SK-N-SH treated with all-trans-retinoic acid at 6 μM for 48 hours (cell line): ENCODE data around the gene UBASH3A.

Source experiments
- ATAC-seq: fragments of 200-7000 bp; cut with Tn5 transposase; 3 replicates; pipeline ENCODE4 v1.9.1; 2020; ENCODE audit warnings: mild to moderate bottlenecking, moderate library complexity
- ARNTL ChIP-seq: fragments of 450-650 bp; formaldehyde crosslinking; IDR thresholded peaks from 2 replicates; pipeline ENCODE4 v1.5.0; 2020; ENCODE audit warnings: low read depth, mild to moderate bottlenecking, moderate library complexity, borderline replicate concordance
- CREB5 ChIP-seq: fragments of 250-450 bp; sonication (Bioruptor Pico); IDR thresholded peaks from 2 replicates; pipeline ENCODE4 v1.5.1; 2020; ENCODE audit warnings: low read depth, mild to moderate bottlenecking, moderate library complexity
- CSRNP3 ChIP-seq: fragments of 250-450 bp; sonication (Bioruptor Pico); IDR thresholded peaks from 2 replicates; pipeline ENCODE4 v1.5.1; 2021; ENCODE audit warnings: mild to moderate bottlenecking, moderate library complexity
- ESRRG ChIP-seq: fragments of 250-450 bp; sonication (Bioruptor Pico); IDR thresholded peaks from 2 replicates; pipeline ENCODE4 v1.6.1; 2021; ENCODE audit warnings: mild to moderate bottlenecking
- GLIS3 ChIP-seq: fragments of 250-450 bp; sonication (Bioruptor Pico); IDR thresholded peaks from 2 replicates; pipeline ENCODE4 v1.5.0; 2020; ENCODE audit warnings: mild to moderate bottlenecking, moderate library complexity
- ISL1 ChIP-seq: fragments of 250-450 bp; sonication (Bioruptor Pico); IDR thresholded peaks from 2 replicates; pipeline ENCODE4 v2.1.2; 2022; ENCODE audit warnings: mild to moderate bottlenecking, moderate library complexity
- OSR1 ChIP-seq: fragments of 250-450 bp; sonication (Bioruptor Pico); IDR thresholded peaks from 2 replicates; pipeline ENCODE4 v1.8.0; 2022; ENCODE audit warnings: moderate library complexity, mild to moderate bottlenecking, inconsistent platforms
- POU6F1 ChIP-seq: fragments of 250-450 bp; sonication (Bioruptor Pico); IDR thresholded peaks from 2 replicates; pipeline ENCODE4 v1.8.0; 2021; ENCODE audit warnings: low read depth, mild to moderate bottlenecking, moderate library complexity, borderline replicate concordance
- PPARA ChIP-seq: fragments of 250-450 bp; sonication (Bioruptor Pico); IDR thresholded peaks from 2 replicates; pipeline ENCODE4 v1.5.0; 2020; ENCODE audit warnings: mild to moderate bottlenecking, borderline replicate concordance
- RARB ChIP-seq: fragments of 250-450 bp; sonication (Bioruptor Pico); IDR thresholded peaks from 2 replicates; pipeline ENCODE4 v1.8.0; 2021; ENCODE audit warnings: mild to moderate bottlenecking, moderate library complexity
- SNAI2 ChIP-seq: fragments of 250-450 bp; sonication (Bioruptor Pico); IDR thresholded peaks from 2 replicates; pipeline ENCODE4 v1.5.0; 2020; ENCODE audit warnings: mild to moderate bottlenecking, moderate library complexity
- TCF4 ChIP-seq: fragments of 250-450 bp; sonication (Bioruptor Pico); IDR thresholded peaks from 2 replicates; pipeline ENCODE4 v1.8.0; 2021; ENCODE audit warnings: mild to moderate bottlenecking, moderate library complexity, borderline replicate concordance
- TOX ChIP-seq: fragments of 250-450 bp; sonication (Bioruptor Pico); IDR thresholded peaks from 2 replicates; pipeline ENCODE4 v1.8.0; 2021; ENCODE audit warnings: mild to moderate bottlenecking, moderate library complexity, borderline replicate concordance
- TSHZ2 ChIP-seq: fragments of 250-450 bp; sonication (Bioruptor Pico); IDR thresholded peaks from 2 replicates; pipeline ENCODE4 v1.5.0; 2020; ENCODE audit warnings: mild to moderate bottlenecking, moderate library complexity
- ZC3H10 ChIP-seq: fragments of 250-450 bp; sonication (Bioruptor Pico); IDR thresholded peaks from 2 replicates; pipeline ENCODE4 v1.5.1; 2021; ENCODE audit warnings: mild to moderate bottlenecking, moderate library complexity
- ZFP3 ChIP-seq: fragments of 250-450 bp; sonication (Bioruptor Pico); IDR thresholded peaks from 2 replicates; pipeline ENCODE4 v1.5.0; 2020; ENCODE audit warnings: mild to moderate bottlenecking, moderate library complexity
- ZNF70 ChIP-seq: fragments of 450-650 bp; formaldehyde crosslinking; IDR thresholded peaks from 2 replicates; pipeline ENCODE4 v1.5.0; 2020; ENCODE audit warnings: mild to moderate bottlenecking, moderate library complexity

Gene UBASH3A

GRCh38 chr21:42384989-42385388 lies 18.7 kb upstream of the UBASH3A start:
- TF ChIP-seq ISL1 (CRISPR knock-in tag) (no peak), TSHZ2 (CRISPR knock-in tag) (no peak), SNAI2 (CRISPR knock-in tag) (no peak), CREB5 (CRISPR knock-in tag) (no peak), TCF4 (no peak), OSR1 (CRISPR knock-in tag) (no peak)
- TF ChIP-seq, all 23 proteins: peak for 0
- no peak for ATAC-seq

GRCh38 chr21:42385619-42386018 lies 18.1 kb upstream of the UBASH3A start:
- no peak for ATAC-seq
- TF ChIP-seq CREB5 (CRISPR knock-in tag) (no peak), RARB (CRISPR knock-in tag) (no peak), ZNF70 (CRISPR knock-in tag) (no peak), ZC3H10 (CRISPR knock-in tag) (no peak), ARNTL (no peak), CSRNP3 (CRISPR knock-in tag) (no peak), ESRRG (CRISPR knock-in tag) (no peak), POU6F1 (CRISPR knock-in tag) (no peak), SNAI2 (CRISPR knock-in tag) (no peak), ISL1 (CRISPR knock-in tag) (no peak)
- TF ChIP-seq, all 23 proteins: peak for 0

GRCh38 chr21:42386034-42386591 lies 17.6 kb upstream of the UBASH3A start:
- TF ChIP-seq ISL1 (CRISPR knock-in tag) (no peak), SNAI2 (CRISPR knock-in tag) (no peak), GLIS3 (no peak), TOX (no peak), RARB (CRISPR knock-in tag) (no peak)
- ATAC-seq, result no peak

GRCh38 chr21:42387164-42387563 lies 16.5 kb upstream of the UBASH3A start:
- TF ChIP-seq GLIS3 (no peak), ARNTL (no peak), ZFP3 (CRISPR knock-in tag) (no peak), POU6F1 (CRISPR knock-in tag) (no peak), ZNF70 (CRISPR knock-in tag) (no peak), PPARA (CRISPR knock-in tag) (no peak), ISL1 (CRISPR knock-in tag) (no peak), ESRRG (CRISPR knock-in tag) (no peak), TSHZ2 (CRISPR knock-in tag) (no peak), ZC3H10 (CRISPR knock-in tag) (no peak)
- ATAC-seq, result no peak
